ENCODE measurements around the gene SEC22A. TPM values are rescaled to one million over a fixed set of nuclear protein-coding genes. Genes with fewer than 3 reads are reported as not detected.

Gene SEC22A
- total and polyA plus RNA-seq, 4 donors: 10.2 to 17.3 (median 13.6) TPM

DNA sequence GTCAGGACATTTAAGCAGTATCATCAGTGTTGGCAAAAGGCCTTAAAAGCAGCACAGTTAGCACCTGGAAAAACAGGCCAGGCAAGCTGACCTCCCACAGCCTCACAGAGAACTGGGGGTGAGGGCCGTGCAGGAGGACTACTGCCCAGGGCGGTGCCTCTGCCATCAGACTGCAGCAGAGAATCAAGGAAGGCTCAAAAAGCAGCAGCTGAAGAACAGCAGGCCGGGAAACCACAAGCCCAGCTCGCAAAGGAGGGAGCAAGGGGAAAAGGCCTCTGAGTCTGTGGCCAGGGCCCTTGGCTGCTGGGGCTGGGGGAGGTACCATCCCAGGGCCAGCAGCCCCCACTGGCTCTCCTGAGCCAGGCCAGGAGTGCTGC, 84.2 kb downstream of the SEC22A start:
- intact Hi-C loops (cut with DNase I): no loop called here
- no peaks in the 10 kb centered on the region for H3K27me3 ChIP-seq (ENCODE audit: control insufficient read depth in 1 of 2, insufficient read depth in 2 of 2, low read length in 1 of 2)
- ATAC-seq (ENCODE audit: low FRiP score) (no peak), DNase-seq (no peak)
- WGBS, 2 donors: 72 to 74% methylated on average over 4 of the region's 4 CpGs
- peaks cover 3 to 13% of the 10 kb centered on the region in 2 donors for H3K36me3 ChIP-seq (ENCODE audit: control insufficient read depth in 1 of 2, insufficient read depth in 2 of 2, low read length in 1 of 2)
- no peak overlapping the region for H3K27ac ChIP-seq (ENCODE audit: low read depth in 1 of 2, low read length in 2 of 2)
- no peak overlapping the region for H3K4me3 ChIP-seq (ENCODE audit: low read length in 2 of 2)
- H3K4me1 ChIP-seq (ENCODE audit: control insufficient read depth in 1 of 2, insufficient read depth in 2 of 2, low read length in 2 of 2): no peaks in the 10 kb centered on the region
- H3K9me3 ChIP-seq (ENCODE audit: control insufficient read depth, low read length): no peaks in the 10 kb centered on the region

DNA sequence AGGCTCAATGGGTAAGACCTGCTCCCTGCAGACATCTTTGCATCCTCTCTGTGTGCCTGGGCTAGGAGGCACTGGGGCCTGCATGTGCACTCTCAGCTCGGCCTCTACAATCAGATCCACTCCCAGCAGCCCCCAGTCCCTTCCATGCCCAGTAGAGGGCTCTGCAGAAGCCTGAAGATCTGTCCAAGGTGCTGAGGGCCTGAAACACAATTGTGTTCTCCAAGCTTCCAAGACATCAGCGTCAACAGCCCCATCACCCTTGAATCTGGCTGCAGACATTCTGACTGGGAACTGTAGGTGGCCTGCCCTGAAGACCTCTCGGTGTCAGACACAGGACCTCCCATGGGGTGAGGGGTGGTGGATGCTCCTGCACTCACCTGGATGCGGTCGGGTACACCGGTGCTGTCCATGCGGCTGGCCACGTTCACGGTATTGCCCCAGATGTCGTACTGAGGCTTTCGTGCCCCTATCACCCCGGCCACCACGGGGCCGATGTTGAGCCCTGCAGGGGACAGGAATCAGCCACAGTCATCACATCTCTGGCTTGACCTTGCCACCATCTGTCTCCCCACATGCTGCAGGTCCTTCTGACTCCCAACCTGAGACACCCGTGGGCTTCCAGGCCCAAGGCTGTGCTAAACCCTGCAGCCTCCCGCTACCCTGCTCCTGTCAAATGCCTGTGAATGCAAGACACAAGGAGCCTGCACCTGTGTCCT, 84.7 kb downstream of the SEC22A start:
- WGBS, 2 donors: 78 to 79% methylated on average over 16 of the region's 16 CpGs
- DNase-seq: no peak
- peaks cover 3 to 13% of the 10 kb centered on the region in 2 donors for H3K36me3 ChIP-seq (ENCODE audit: control insufficient read depth in 1 of 2, insufficient read depth in 2 of 2, low read length in 1 of 2)

DNA sequence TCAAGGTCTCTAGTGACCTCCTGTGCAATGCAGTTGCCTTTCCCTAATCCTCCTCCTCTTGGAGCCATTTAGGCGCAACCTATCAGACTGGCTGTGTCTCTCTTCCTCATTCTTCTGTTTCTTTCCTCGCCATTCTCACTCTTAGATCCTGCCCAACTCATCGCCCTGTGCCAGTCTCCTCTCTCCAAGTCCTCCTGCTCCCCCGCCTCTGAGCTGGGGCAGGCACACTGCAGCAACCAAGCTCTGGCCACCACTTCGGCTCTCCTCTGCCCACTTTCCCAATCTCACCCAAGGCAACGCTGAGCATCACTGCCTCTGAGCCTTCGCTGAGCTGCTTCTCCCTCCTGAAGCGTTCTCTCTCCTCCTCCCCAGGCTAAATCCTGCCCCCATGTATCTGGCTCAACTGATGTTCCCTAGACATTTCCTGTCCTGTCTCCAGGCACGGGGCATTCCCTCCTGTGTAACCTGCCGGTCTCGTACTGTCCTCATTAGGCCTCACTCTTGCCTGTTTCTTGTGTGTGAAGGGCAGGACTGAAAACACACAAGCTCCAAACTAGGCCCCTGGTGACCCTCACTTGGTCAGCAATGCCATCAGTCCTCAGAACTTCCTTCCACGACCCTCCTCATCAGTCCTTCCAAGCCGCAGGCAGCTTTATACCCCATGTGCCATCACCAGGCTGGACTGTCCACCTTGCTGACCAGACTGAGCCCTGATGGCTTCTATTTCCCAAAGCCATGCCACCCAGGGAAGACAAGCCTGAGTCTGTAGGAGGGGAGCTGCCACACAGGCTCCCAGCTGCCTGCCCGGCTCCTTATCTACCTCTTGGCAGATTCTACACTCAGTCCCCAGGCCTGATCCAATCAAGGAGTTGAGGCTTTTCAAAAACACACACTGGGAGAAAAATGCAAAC, 85.6 kb downstream of the SEC22A start:
- ATAC-seq (ENCODE audit: low FRiP score) (no peak), DNase-seq (no peak)
- H3K27me3 ChIP-seq (ENCODE audit: control insufficient read depth in 1 of 2, insufficient read depth in 2 of 2, low read length in 1 of 2): no peaks in the 10 kb centered on the region
- no peak overlapping the region for H3K4me3 ChIP-seq (ENCODE audit: low read length in 2 of 2)
- H3K9me3 ChIP-seq (ENCODE audit: control insufficient read depth, low read length): no peaks in the 10 kb centered on the region
- no peak overlapping the region for H3K27ac ChIP-seq (ENCODE audit: low read depth in 1 of 2, low read length in 2 of 2)
- peaks cover 3 to 13% of the 10 kb centered on the region in 2 donors for H3K36me3 ChIP-seq (ENCODE audit: control insufficient read depth in 1 of 2, insufficient read depth in 2 of 2, low read length in 1 of 2)
- H3K4me1 ChIP-seq (ENCODE audit: control insufficient read depth in 1 of 2, insufficient read depth in 2 of 2, low read length in 2 of 2): no peaks in the 10 kb centered on the region
- WGBS, 2 donors: 85 to 86% methylated on average over 14 of the region's 14 CpGs
- intact Hi-C loops (cut with DNase I): no loop called here

More for the DNA sequence above, 84.7 kb downstream of the SEC22A start:
- H3K27ac ChIP-seq (ENCODE audit: low read depth in 1 of 2, low read length in 2 of 2): no peak overlapping the region
- intact Hi-C loops (cut with DNase I): no loop called here
- H3K4me1 ChIP-seq (ENCODE audit: control insufficient read depth in 1 of 2, insufficient read depth in 2 of 2, low read length in 2 of 2): no peaks in the 10 kb centered on the region
- H3K4me3 ChIP-seq (ENCODE audit: low read length in 2 of 2): no peak overlapping the region
- H3K9me3 ChIP-seq (ENCODE audit: control insufficient read depth, low read length): no peaks in the 10 kb centered on the region
- H3K27me3 ChIP-seq (ENCODE audit: control insufficient read depth in 1 of 2, insufficient read depth in 2 of 2, low read length in 1 of 2): no peaks in the 10 kb centered on the region
- ATAC-seq (ENCODE audit: low FRiP score): no peak

DNA sequence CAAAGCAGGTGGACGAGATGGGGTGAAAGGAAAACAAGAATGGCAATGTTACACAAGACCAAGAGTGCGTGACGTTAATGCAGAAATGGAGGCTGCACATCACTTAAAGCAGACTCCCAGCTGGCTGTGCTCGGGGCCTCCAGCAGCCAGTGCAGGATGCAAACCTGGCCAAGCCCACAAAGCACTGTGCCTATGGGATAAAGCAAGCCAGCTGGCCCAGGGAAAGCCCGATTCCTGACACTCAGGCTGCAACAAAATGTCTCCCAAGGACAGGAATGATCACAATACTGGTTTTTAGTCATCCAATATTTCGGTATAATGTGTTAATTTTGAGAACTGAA, 86.2 kb downstream of the SEC22A start:
- Histone ChIP-seq H3K9me3 (ENCODE audit: control insufficient read depth, low read length) (no peaks in the 10 kb centered on the region), H3K36me3 (ENCODE audit: control insufficient read depth in 1 of 2, insufficient read depth in 2 of 2, low read length in 1 of 2) (peaks cover 3 to 13% of the 10 kb centered on the region in 2 donors), H3K4me1 (ENCODE audit: control insufficient read depth in 1 of 2, insufficient read depth in 2 of 2, low read length in 2 of 2) (no peaks in the 10 kb centered on the region), H3K4me3 (ENCODE audit: low read length in 2 of 2) (no peak overlapping the region), H3K27me3 (ENCODE audit: control insufficient read depth in 1 of 2, insufficient read depth in 2 of 2, low read length in 1 of 2) (no peaks in the 10 kb centered on the region), H3K27ac (ENCODE audit: low read depth in 1 of 2, low read length in 2 of 2) (no peak overlapping the region)
- ATAC-seq (ENCODE audit: low FRiP score) (no peak), DNase-seq (no peak)
- WGBS, 2 donors: 64% methylated on average over 6 of the region's 6 CpGs
- intact Hi-C loops (cut with DNase I): no loop called here

DNA sequence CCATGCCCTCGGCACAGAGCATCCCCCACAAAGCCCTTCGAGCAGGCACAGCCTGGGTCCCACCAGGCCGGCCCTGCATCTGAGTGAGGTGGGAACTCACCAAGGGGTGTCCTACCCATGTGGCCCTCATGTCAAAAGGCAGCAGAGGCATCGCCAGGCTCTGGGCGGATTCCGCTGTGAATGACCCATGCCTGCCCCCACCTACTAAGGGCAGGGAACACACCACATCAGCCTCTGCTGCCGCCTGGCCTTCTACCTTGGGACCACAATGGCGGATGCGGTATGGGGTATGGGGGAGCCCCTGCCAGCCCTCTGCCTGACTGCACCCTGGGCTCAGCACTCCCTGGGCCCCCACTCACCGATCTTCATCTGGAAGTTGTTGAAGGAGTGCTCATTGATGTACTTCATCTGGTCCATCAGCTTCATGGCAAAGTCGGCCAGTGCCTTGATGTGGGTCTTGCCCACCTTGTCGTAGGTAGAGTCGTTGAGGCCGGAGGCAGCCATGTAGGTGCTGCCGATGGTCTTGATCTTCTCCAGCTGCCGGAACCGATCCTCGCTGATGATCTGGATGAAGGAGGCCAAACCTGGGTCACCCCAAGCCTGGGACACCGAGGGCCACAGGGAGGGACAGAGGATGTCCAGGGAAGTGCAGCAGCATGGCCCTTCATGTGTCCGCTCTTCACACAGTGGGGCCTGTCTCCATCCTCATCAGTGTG, 87.8 kb downstream of the SEC22A start:
- H3K4me3 ChIP-seq (ENCODE audit: low read length in 2 of 2): no peak overlapping the region
- intact Hi-C loops (cut with DNase I): no loop called here
- no peak for ATAC-seq (ENCODE audit: low FRiP score)
- no peaks in the 10 kb centered on the region for H3K9me3 ChIP-seq (ENCODE audit: control insufficient read depth, low read length)
- no peak overlapping the region for H3K27ac ChIP-seq (ENCODE audit: low read depth in 1 of 2, low read length in 2 of 2)
- WGBS, 2 donors: 89 to 93% methylated on average over 20 of the region's 20 CpGs
- H3K36me3 ChIP-seq (ENCODE audit: control insufficient read depth in 1 of 2, insufficient read depth in 2 of 2, low read length in 1 of 2): peaks cover 3 to 9% of the 10 kb centered on the region in 2 donors
- no peaks in the 10 kb centered on the region for H3K4me1 ChIP-seq (ENCODE audit: control insufficient read depth in 1 of 2, insufficient read depth in 2 of 2, low read length in 2 of 2)
- no peaks in the 10 kb centered on the region for H3K27me3 ChIP-seq (ENCODE audit: control insufficient read depth in 1 of 2, insufficient read depth in 2 of 2, low read length in 1 of 2)
- DNase-seq: no peak

DNA sequence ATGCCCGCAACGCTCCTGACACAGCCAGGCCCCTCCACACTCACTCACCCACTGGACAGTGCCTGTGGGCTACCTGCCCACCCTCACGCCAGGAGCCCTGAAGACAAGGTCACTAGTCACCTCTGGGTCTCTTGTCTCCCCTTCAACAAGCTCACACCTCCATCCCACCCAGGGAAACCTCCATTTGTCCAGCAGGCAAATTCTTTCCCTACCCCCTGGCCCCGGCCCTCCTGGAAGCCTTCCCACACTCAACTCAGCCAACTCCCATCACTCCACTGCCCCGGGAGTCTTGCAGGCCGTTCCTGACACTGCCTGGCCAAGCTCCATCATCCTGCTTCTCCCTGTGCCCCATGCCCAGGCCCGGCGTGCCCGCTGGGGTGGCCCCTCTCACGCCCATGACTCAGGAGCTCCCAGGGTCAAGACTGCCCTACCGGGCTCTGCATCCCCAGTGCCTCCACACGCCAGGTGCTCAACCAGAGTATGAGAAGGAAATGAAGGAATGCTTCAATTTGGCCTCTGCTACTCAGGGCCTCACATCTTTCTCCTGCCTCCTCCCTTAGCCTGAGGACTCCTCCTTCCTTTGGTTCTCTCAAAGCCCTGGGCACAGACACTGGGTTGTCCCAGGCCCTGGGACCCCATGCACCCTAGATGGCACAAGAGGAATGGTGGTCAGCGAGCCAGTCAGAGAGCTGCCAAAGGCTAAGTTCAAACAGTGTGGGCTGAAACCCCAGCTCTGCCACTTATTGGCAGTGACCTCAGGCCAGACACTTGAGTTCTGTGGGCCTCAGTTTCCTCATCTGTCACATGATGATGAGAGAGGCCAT, 88.6 kb downstream of the SEC22A start:
- no peaks in the 10 kb centered on the region for H3K9me3 ChIP-seq (ENCODE audit: control insufficient read depth, low read length)
- intact Hi-C loops (cut with DNase I): no loop called here
- peaks cover 0 to 5% of the 10 kb centered on the region in 2 donors for H3K36me3 ChIP-seq (ENCODE audit: control insufficient read depth in 1 of 2, insufficient read depth in 2 of 2, low read length in 1 of 2)
- no peak overlapping the region for H3K4me3 ChIP-seq (ENCODE audit: low read length in 2 of 2)
- DNase-seq (no peak), ATAC-seq (ENCODE audit: low FRiP score) (no peak)
- no peaks in the 10 kb centered on the region for H3K27me3 ChIP-seq (ENCODE audit: control insufficient read depth in 1 of 2, insufficient read depth in 2 of 2, low read length in 1 of 2)
- H3K27ac ChIP-seq (ENCODE audit: low read depth in 1 of 2, low read length in 2 of 2): no peak overlapping the region
- WGBS, 2 donors: 52 to 62% methylated on average over 13 of the region's 13 CpGs
- H3K4me1 ChIP-seq (ENCODE audit: control insufficient read depth in 1 of 2, insufficient read depth in 2 of 2, low read length in 2 of 2): no peaks in the 10 kb centered on the region

DNA sequence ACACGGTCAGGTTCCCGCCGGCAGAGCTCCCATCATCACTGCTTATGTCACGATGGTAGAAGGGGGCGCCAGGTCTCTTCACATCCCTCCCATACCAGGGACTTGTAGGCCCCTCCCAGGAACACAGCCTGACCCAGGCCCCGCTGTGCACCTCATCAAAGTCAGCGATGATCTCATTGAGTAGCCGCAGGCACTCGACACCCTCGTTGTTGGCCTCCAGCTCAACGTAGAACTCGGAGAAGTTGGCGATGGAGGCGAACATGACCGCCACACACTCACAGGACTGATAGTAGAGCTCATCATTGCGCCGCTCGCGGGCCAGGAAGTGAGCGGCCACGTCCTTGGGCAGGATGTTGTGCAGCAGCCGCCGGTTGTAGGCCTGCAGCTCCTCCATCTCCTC, 89.2 kb downstream of the SEC22A start:
- H3K9me3 ChIP-seq (ENCODE audit: control insufficient read depth, low read length): no peaks in the 10 kb centered on the region
- H3K4me1 ChIP-seq (ENCODE audit: control insufficient read depth in 1 of 2, insufficient read depth in 2 of 2, low read length in 2 of 2): no peaks in the 10 kb centered on the region
- intact Hi-C loops (cut with DNase I): no loop called here
- ATAC-seq (ENCODE audit: low FRiP score): no peak
- WGBS, 2 donors: 90 to 93% methylated on average over 23 of the region's 23 CpGs
- H3K27ac ChIP-seq (ENCODE audit: low read depth in 1 of 2, low read length in 2 of 2): no peak overlapping the region
- DNase-seq: peak in 1 of 2 donors; percentile 55
- no peaks in the 10 kb centered on the region for H3K27me3 ChIP-seq (ENCODE audit: control insufficient read depth in 1 of 2, insufficient read depth in 2 of 2, low read length in 1 of 2)
- peaks cover 0 to 1% of the 10 kb centered on the region in 2 donors for H3K36me3 ChIP-seq (ENCODE audit: control insufficient read depth in 1 of 2, insufficient read depth in 2 of 2, low read length in 1 of 2)
- H3K4me3 ChIP-seq (ENCODE audit: low read length in 2 of 2): no peak overlapping the region

DNA sequence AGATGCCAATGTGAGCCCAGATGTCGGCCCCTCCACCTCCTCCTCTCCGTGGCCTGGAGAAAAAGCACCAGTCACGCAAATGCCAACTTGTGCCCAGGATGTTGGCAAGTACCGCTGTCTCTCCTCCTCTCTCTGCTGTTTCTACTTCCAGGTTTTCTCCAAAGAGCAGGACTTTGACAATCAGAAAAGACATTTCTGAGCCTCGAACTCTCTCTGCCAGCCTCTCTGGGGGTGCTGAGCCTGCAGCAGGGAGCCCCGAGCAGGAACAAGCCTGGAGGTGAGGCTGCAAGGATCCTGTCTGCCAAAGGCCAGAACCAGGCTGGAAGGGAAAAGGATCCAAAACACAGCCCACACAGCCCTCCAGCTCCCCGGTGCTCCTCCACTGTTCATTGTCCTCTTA, 89.7 kb downstream of the SEC22A start:
- ATAC-seq (ENCODE audit: low FRiP score): no peak
- no peaks in the 10 kb centered on the region for H3K9me3 ChIP-seq (ENCODE audit: control insufficient read depth, low read length)
- intact Hi-C loops (cut with DNase I): no loop called here
- 48 to 66% methylated on average over 7 of the region's 7 CpGs for WGBS, 2 donors
- H3K27ac ChIP-seq (ENCODE audit: low read depth in 1 of 2, low read length in 2 of 2): no peak overlapping the region
- no peaks in the 10 kb centered on the region for H3K4me1 ChIP-seq (ENCODE audit: control insufficient read depth in 1 of 2, insufficient read depth in 2 of 2, low read length in 2 of 2)
- no peak for DNase-seq
- no peaks in the 10 kb centered on the region for H3K36me3 ChIP-seq (ENCODE audit: control insufficient read depth in 1 of 2, insufficient read depth in 2 of 2, low read length in 1 of 2)
- H3K4me3 ChIP-seq (ENCODE audit: low read length in 2 of 2): no peak overlapping the region
- no peaks in the 10 kb centered on the region for H3K27me3 ChIP-seq (ENCODE audit: control insufficient read depth in 1 of 2, insufficient read depth in 2 of 2, low read length in 1 of 2)
